ENCODE data around the gene TIRAP. TPM values are rescaled to one million over a fixed set of nuclear protein-coding genes. Genes with fewer than 3 reads are reported as not detected.
"Not testable (repeated sequence)": the region's sequence is repeated elsewhere in the genome, so short reads cannot be mapped to it uniquely, and the experiment has no call there.

The TIRAP gene
- total RNA-seq: 10 to 100 TPM in 2 of 8 experiments, 1 to 10 TPM in 6; 2.1 to 11.7 (median 4.5) TPM

- WGBS, 10 experiments: 1 to 7% (median 4%) methylated on average over 3 to 23 of the region's 82 CpGs; no CpG with 5 or more reads in 6 of the 10 experiments
- in situ Hi-C loops (cut with MboI; ENCODE audit: low pct_unique_long_range_greater_than_20kb in 2 of 9, low sequenced_read_pairs in 9 of 9, unreplicated experiment in 9 of 9): no loop called here
- Histone ChIP-seq H3K27ac (peak within 1 kb of the TSS; percentile 69 to 78), H3K4me1 (replicated peaks in 1 of 2) (peaks cover 6 to 9% of the 10 kb centered on the region in 2 donors), H3K4me3 (peak within 1 kb of the TSS; percentile 42 to 64 (median 52))
- peak; percentile 81 to 88 (median 84) for ATAC-seq (replicated peaks in 6 of 8)
Measured at GRCh38 chr11:126282736-126283591, at the start of gene TIRAP. Gene TIRAP, plus strand, starts transcription at chr11:126283093. Its CDS starts 7,802 bp downstream, at chr11:126290895.

- in situ Hi-C loops (cut with MboI; ENCODE audit: low pct_unique_long_range_greater_than_20kb in 2 of 9, low sequenced_read_pairs in 9 of 9, unreplicated experiment in 9 of 9): no loop called here
- no peak overlapping the region for H3K4me3 ChIP-seq
- 89 to 100% (median 100%) methylated on average over 1 to 4 of the region's 4 CpGs; no CpG with 5 or more reads in 4 of the 10 experiments for WGBS, 10 experiments
- H3K27ac ChIP-seq: no peak overlapping the region
- no peaks in the 10 kb centered on the region for H3K4me1 ChIP-seq (replicated peaks in 1 of 2)
- ATAC-seq (replicated peaks in 6 of 8): no peak
Measured at GRCh38 chr11:126233391-126233790, 49.5 kb upstream of the TIRAP start.

- Histone ChIP-seq H3K4me1 (replicated peaks in 1 of 2) (no peaks in the 10 kb centered on the region), H3K27ac (no peak overlapping the region), H3K4me3 (no peak overlapping the region)
- WGBS, 10 experiments: 40 to 100% (median 100%) methylated on average over 1 to 2 of the region's 2 CpGs; no CpG with 5 or more reads in 6 of the 10 experiments
- ATAC-seq (replicated peaks in 6 of 8): no peak
- in situ Hi-C loops (cut with MboI; ENCODE audit: low pct_unique_long_range_greater_than_20kb in 2 of 9, low sequenced_read_pairs in 9 of 9, unreplicated experiment in 9 of 9): no loop called here
Measured at GRCh38 chr11:126246636-126247035, 36.3 kb upstream of the TIRAP start.

GRCh38 chr11:126253265-126253664, 29.6 kb upstream of the TIRAP start:
- Histone ChIP-seq H3K4me3 (no peak overlapping the region), H3K4me1 (replicated peaks in 1 of 2) (no peaks in the 10 kb centered on the region), H3K27ac (no peak overlapping the region)
- in situ Hi-C loops (cut with MboI; ENCODE audit: low pct_unique_long_range_greater_than_20kb in 2 of 9, low sequenced_read_pairs in 9 of 9, unreplicated experiment in 9 of 9): no loop called here
- ATAC-seq (replicated peaks in 6 of 8): no peak
- WGBS, 10 experiments: 50 to 100% (median 94%) methylated on average over 1 to 4 of the region's 4 CpGs

GRCh38 chr11:126254819-126255218, 28.1 kb upstream of the TIRAP start:
- Histone ChIP-seq H3K4me1 (replicated peaks in 1 of 2) (no peaks in the 10 kb centered on the region), H3K27ac (no peak overlapping the region), H3K4me3 (no peak overlapping the region)
- in situ Hi-C loops (cut with MboI; ENCODE audit: low pct_unique_long_range_greater_than_20kb in 2 of 9, low sequenced_read_pairs in 9 of 9, unreplicated experiment in 9 of 9): no loop called here
- no peak for ATAC-seq (replicated peaks in 6 of 8)
- 0 to 100% (median 100%) methylated on average over 1 of the region's 1 CpG; no CpG with 5 or more reads in 4 of the 10 experiments for WGBS, 10 experiments

GRCh38 chr11:126255507-126255906, 27.4 kb upstream of the TIRAP start:
- 60 to 100% (median 97%) methylated on average over 1 to 5 of the region's 5 CpGs; no CpG with 5 or more reads in 2 of the 10 experiments for WGBS, 10 experiments
- ATAC-seq (replicated peaks in 6 of 8); H3K4me3 ChIP-seq; H3K27ac ChIP-seq; in situ Hi-C loops (cut with MboI; ENCODE audit: low pct_unique_long_range_greater_than_20kb in 2 of 9, low sequenced_read_pairs in 9 of 9, unreplicated experiment in 9 of 9); H3K4me1 ChIP-seq (replicated peaks in 1 of 2): not testable (repeated sequence)

- Histone ChIP-seq H3K4me1 (replicated peaks in 1 of 2) (no peaks in the 10 kb centered on the region), H3K27ac (no peak overlapping the region), H3K4me3 (no peak overlapping the region)
- 76 to 100% (median 93%) methylated on average over 1 to 3 of the region's 4 CpGs; no CpG with 5 or more reads in 2 of the 10 experiments for WGBS, 10 experiments
- no peak for ATAC-seq (replicated peaks in 6 of 8)
- in situ Hi-C loops (cut with MboI; ENCODE audit: low pct_unique_long_range_greater_than_20kb in 2 of 9, low sequenced_read_pairs in 9 of 9, unreplicated experiment in 9 of 9): no loop called here
Measured at GRCh38 chr11:126256216-126256615, 26.7 kb upstream of the TIRAP start.

- in situ Hi-C loops (cut with MboI; ENCODE audit: low pct_unique_long_range_greater_than_20kb in 2 of 9, low sequenced_read_pairs in 9 of 9, unreplicated experiment in 9 of 9): no loop called here
- Histone ChIP-seq H3K4me3 (no peak overlapping the region), H3K27ac (no peak overlapping the region), H3K4me1 (replicated peaks in 1 of 2) (no peaks in the 10 kb centered on the region)
- WGBS, 10 experiments: 33 to 100% (median 98%) methylated on average over 1 to 2 of the region's 2 CpGs
- ATAC-seq (replicated peaks in 6 of 8): no peak
Measured at GRCh38 chr11:126257144-126257543, 25.7 kb upstream of the TIRAP start.

- H3K4me1 ChIP-seq (replicated peaks in 1 of 2): no peaks in the 10 kb centered on the region
- no peak overlapping the region for H3K27ac ChIP-seq
- H3K4me3 ChIP-seq: no peak overlapping the region
- no peak for ATAC-seq (replicated peaks in 6 of 8)
- WGBS, 10 experiments: 60 to 100% (median 100%) methylated on average over 1 to 2 of the region's 2 CpGs; no CpG with 5 or more reads in 1 of the 10 experiments
- in situ Hi-C loops (cut with MboI; ENCODE audit: low pct_unique_long_range_greater_than_20kb in 2 of 9, low sequenced_read_pairs in 9 of 9, unreplicated experiment in 9 of 9): no loop called here
Measured at GRCh38 chr11:126257764-126258163, 25.1 kb upstream of the TIRAP start.

GRCh38 chr11:126262216-126262615, 20.7 kb upstream of the TIRAP start:
- no peak overlapping the region for H3K4me3 ChIP-seq
- 89 to 100% (median 98%) methylated on average over 2 to 5 of the region's 6 CpGs; no CpG with 5 or more reads in 4 of the 10 experiments for WGBS, 10 experiments
- peak in 1 of 8 experiments; percentile 18 for ATAC-seq (replicated peaks in 6 of 8)
- H3K4me1 ChIP-seq (replicated peaks in 1 of 2): peaks cover under 1 to 2% of the 10 kb centered on the region in 2 donors
- H3K27ac ChIP-seq: no peak overlapping the region
- in situ Hi-C loops (cut with MboI; ENCODE audit: low pct_unique_long_range_greater_than_20kb in 2 of 9, low sequenced_read_pairs in 9 of 9, unreplicated experiment in 9 of 9): no loop called here

GRCh38 chr11:126263489-126263888, 19.4 kb upstream of the TIRAP start:
- peak in 3 of 8 experiments; percentile 4 to 27 (median 20) for ATAC-seq (replicated peaks in 6 of 8)
- no peak overlapping the region for H3K27ac ChIP-seq
- WGBS, 10 experiments: 72 to 100% (median 96%) methylated on average over 1 to 4 of the region's 6 CpGs; no CpG with 5 or more reads in 6 of the 10 experiments
- in situ Hi-C loops (cut with MboI; ENCODE audit: low pct_unique_long_range_greater_than_20kb in 2 of 9, low sequenced_read_pairs in 9 of 9, unreplicated experiment in 9 of 9): no loop called here
- H3K4me1 ChIP-seq (replicated peaks in 1 of 2): peaks cover 7 to 10% of the 10 kb centered on the region in 2 donors
- no peak overlapping the region for H3K4me3 ChIP-seq

GRCh38 chr11:126265811-126266210, 17.1 kb upstream of the TIRAP start:
- in situ Hi-C loops (cut with MboI; ENCODE audit: low pct_unique_long_range_greater_than_20kb in 2 of 9, low sequenced_read_pairs in 9 of 9, unreplicated experiment in 9 of 9): no loop called here
- no peak overlapping the region for H3K4me3 ChIP-seq
- 75 to 100% (median 90%) methylated on average over 1 to 7 of the region's 8 CpGs; no CpG with 5 or more reads in 3 of the 10 experiments for WGBS, 10 experiments
- ATAC-seq (replicated peaks in 6 of 8): no peak
- H3K4me1 ChIP-seq (replicated peaks in 1 of 2): peaks cover 10 to 17% of the 10 kb centered on the region in 2 donors
- H3K27ac ChIP-seq: no peak overlapping the region

GRCh38 chr11:126267650-126268049, 15.2 kb upstream of the TIRAP start:
- H3K27ac ChIP-seq: peak overlapping the region; percentile 96 to 100
- peak overlapping the region; percentile 71 to 96 (median 78) for H3K4me3 ChIP-seq
- no peak for ATAC-seq (replicated peaks in 6 of 8)
- peaks cover 10 to 17% of the 10 kb centered on the region in 2 donors for H3K4me1 ChIP-seq (replicated peaks in 1 of 2)
- in situ Hi-C loops (cut with MboI; ENCODE audit: low pct_unique_long_range_greater_than_20kb in 2 of 9, low sequenced_read_pairs in 9 of 9, unreplicated experiment in 9 of 9): no loop called here
- WGBS, 10 experiments: 18 to 100% (median 73%) methylated on average over 1 to 4 of the region's 6 CpGs; no CpG with 5 or more reads in 2 of the 10 experiments

Data from motor neuron (in vitro differentiated cells).